Esophagus squamous epithelium (tissue), 5 donors: ENCODE measurements around the gene SH3PXD2B. TPM values are rescaled to one million over a fixed set of nuclear protein-coding genes. Genes with fewer than 3 reads are reported as not detected.

ENCODE experiments used
- DNase-seq: peaks from one replicate; lab custom pipeline; 2025; lab: John Stamatoyannopoulos, UW
- H3K27ac ChIP-seq, 4 donors: fragments of 200-600 bp; sonication (generic); one replicate each; pipeline ENCODE4 v1.5.1; 2016 to 2019; ENCODE audit warnings: mild to moderate bottlenecking in 1 of 4
- H3K27me3 ChIP-seq, 4 donors: fragments of 200-600 bp; sonication (generic); 1 replicate in 3 of 4; 2 replicates in 1 of 4; pipeline versions ENCODE4 v1.5.1 to v1.6.0; 2017 to 2021; ENCODE audit warnings: antibody characterized with exemption in 1 of 4
- H3K36me3 ChIP-seq, 3 donors: fragments of 200-600 bp; sonication (generic); one replicate each; pipeline ENCODE4 v1.5.1; 2016 to 2019
- H3K4me1 ChIP-seq, 3 donors: fragments of 200-600 bp; sonication (generic); one replicate each; pipeline ENCODE4 v1.5.1; 2017 to 2019
- H3K4me3 ChIP-seq, 4 donors: fragments of 200-600 bp; sonication (generic); 1 replicate in 3 of 4; 2 replicates in 1 of 4; pipeline ENCODE4 v1.5.1; 2016 to 2019; ENCODE audit warnings: mild to moderate bottlenecking in 2 of 4, moderate library complexity in 1 of 4
- H3K9me3 ChIP-seq, 3 donors: fragments of 200-600 bp; sonication (generic); one replicate each; pipeline ENCODE4 v1.5.1; 2016 to 2019
- POLR2A ChIP-seq, 4 donors: fragments of 450-650 bp; IDR thresholded peaks; one replicate each; pipeline ENCODE4 v1.6.1; 2017; ENCODE audit warnings: antibody characterized with exemption in 4 of 4, mild to moderate bottlenecking in 4 of 4, moderate library complexity in 3 of 4
- WGBS, 2 donors: methylation state at CpG; one replicate each; pipeline ENCODE4 v1.1.5; 2018; 5-methylcytosine and 5-hydroxymethylcytosine counted together
- intact Hi-C: fragments of 100-400 bp; cut with DNase I; formaldehyde crosslinking; loops from one replicate; pipeline ENCODE4 v1.15.0; 2022
- total RNA-seq, 4 donors: library from RNA; depleted of rRNA; stranded (reverse); fragments of >200 nt; gene quantifications; one replicate each; pipeline ENCODE4 v1.1.0, GENCODE V29; 2016
- TF ChIP-seq, protein P1 (sequence below), 6 experiments: fragments of 450-650 bp in 4 of 6; fragments of 200-600 bp in 2 of 6; sonication (generic) in 2 of 6; IDR thresholded peaks; one replicate each; pipeline ENCODE4 v1.5.1; 2016 to 2019; ENCODE audit warnings: antibody characterized with exemption in 6 of 6, mild to moderate bottlenecking in 4 of 6, moderate library complexity in 4 of 6
- donor health status: DM: yes; HTN: yes; CAD: no.

The SH3PXD2B gene
- total RNA-seq, 4 donors from 2014 or later = 7.1 to 22.1 (median 13.8) TPM

DNA sequence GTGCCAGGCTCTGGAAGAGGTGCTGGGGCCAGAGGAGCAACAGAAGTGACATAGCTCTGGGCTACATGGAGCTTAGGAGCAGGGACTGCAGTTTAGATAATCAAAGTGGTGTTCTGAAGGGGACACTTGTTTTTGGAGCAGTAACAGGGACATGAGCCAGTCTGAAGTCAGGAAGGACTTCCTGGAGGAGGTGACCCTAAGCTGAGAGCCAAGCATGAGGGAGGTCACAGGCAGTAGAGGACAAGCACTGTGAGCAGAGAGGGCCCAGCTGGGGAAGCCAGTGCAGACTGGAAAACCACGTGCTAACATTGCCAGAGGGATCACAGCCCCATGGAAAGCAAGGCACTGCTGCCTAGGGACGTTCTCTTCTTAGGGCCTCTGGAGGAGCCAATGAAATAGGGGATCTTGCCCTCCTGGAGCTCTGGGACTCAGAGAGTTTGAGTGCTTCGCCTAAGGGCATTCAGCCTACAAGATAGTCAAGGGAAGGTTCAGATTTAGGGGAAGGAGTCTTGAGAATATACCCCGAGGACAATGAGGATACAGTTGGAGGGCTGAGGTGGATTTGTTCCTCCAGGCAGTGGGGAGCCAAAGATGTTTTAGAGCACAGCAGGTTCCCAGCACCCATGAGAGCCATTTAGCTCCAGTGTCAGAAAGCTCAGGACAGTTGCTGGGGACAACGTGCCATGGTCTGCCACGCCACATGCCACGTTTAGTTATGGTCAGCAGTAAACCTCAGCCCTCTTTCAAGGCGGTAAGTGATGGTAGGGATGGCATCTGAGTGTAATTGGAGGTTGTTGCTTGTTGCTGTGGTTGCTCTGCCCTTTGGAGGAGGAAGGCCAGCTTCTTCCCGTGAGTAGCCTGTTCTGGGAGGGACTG is 40.5 kb upstream of the SH3PXD2B start:
- no peaks in the 10 kb centered on the region for H3K36me3 ChIP-seq
- H3K9me3 ChIP-seq = no peaks in the 10 kb centered on the region
- peaks cover 0 to 26% (median 12%) of the 10 kb centered on the region in 3 donors for H3K4me1 ChIP-seq
- peak overlapping the region in 1 of 4 donors; percentile 30 for H3K27ac ChIP-seq
- 77 to 83% methylated on average over 7 to 9 of the region's 9 CpGs for WGBS, 2 donors
- intact Hi-C loops = no loop called here
- TF ChIP-seq POLR2A (IDR thresholded peaks at IDR 0.05) = no peak
- TF ChIP-seq, protein P1, sequence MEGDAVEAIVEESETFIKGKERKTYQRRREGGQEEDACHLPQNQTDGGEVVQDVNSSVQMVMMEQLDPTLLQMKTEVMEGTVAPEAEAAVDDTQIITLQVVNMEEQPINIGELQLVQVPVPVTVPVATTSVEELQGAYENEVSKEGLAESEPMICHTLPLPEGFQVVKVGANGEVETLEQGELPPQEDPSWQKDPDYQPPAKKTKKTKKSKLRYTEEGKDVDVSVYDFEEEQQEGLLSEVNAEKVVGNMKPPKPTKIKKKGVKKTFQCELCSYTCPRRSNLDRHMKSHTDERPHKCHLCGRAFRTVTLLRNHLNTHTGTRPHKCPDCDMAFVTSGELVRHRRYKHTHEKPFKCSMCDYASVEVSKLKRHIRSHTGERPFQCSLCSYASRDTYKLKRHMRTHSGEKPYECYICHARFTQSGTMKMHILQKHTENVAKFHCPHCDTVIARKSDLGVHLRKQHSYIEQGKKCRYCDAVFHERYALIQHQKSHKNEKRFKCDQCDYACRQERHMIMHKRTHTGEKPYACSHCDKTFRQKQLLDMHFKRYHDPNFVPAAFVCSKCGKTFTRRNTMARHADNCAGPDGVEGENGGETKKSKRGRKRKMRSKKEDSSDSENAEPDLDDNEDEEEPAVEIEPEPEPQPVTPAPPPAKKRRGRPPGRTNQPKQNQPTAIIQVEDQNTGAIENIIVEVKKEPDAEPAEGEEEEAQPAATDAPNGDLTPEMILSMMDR (IDR thresholded peaks at IDR 0.05) = no peak
- H3K4me3 ChIP-seq = no peak overlapping the region
- H3K27me3 ChIP-seq = no peaks in the 10 kb centered on the region
- DNase-seq = no peak

DNA sequence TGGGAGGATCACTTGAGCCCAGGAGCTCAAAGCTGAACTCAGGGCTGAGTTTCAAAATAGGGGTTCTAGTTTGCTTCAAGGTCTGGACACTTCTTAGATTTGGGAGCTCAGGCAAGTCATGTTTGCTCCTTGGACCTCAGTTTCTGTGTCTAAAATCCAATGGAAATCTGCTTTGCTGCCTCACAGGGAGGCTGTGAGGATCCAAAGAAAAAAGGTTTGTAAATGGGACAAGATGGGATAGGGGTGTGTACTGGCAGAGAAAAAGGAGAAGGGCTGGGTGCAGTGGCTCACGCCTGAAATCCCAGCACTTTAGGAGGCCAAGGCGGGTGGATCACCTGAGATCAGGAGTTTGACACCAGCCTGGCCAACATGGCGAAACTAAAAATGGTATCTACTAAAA is 39.6 kb upstream of the SH3PXD2B start:
- Histone ChIP-seq H3K27ac (no peak overlapping the region), H3K9me3 (no peaks in the 10 kb centered on the region), H3K27me3 (no peaks in the 10 kb centered on the region), H3K4me1 (peaks cover 0 to 26% (median 12%) of the 10 kb centered on the region in 3 donors), H3K36me3 (no peaks in the 10 kb centered on the region), H3K4me3 (no peak overlapping the region)
- WGBS, 2 donors = 80 to 90% methylated on average over 2 to 3 of the region's 3 CpGs
- intact Hi-C loops = no loop called here
- DNase-seq = no peak
- TF ChIP-seq, protein P1 (IDR thresholded peaks at IDR 0.05) = no peak
- no peak for TF ChIP-seq POLR2A (IDR thresholded peaks at IDR 0.05)

DNA sequence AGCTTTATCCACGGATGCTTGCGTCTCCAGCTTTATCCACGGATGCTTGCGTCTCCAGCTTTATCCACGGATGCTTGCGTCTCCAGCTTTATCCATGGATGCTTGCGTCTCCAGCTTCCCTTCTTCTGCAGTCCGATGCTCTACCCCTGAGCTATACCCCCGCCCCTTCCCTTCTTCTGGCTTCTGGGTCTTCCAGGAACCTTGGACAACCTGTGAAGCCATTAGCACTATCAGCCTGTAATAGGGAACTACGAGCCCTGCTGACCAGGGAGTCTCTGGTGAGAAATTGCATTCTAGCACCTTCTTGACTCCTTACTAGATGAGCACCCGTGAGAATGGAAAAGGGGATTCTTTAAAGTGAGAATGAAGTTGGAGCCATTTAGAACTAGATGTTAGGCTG is 39.1 kb upstream of the SH3PXD2B start:
- no peaks in the 10 kb centered on the region for H3K36me3 ChIP-seq
- intact Hi-C loops = no loop called here
- 81 to 86% methylated on average over 10 to 11 of the region's 11 CpGs for WGBS, 2 donors
- peaks cover 0 to 26% (median 12%) of the 10 kb centered on the region in 3 donors for H3K4me1 ChIP-seq
- no peaks in the 10 kb centered on the region for H3K9me3 ChIP-seq
- TF ChIP-seq, protein P1 (IDR thresholded peaks at IDR 0.05) = no peak
- no peak for TF ChIP-seq POLR2A (IDR thresholded peaks at IDR 0.05)
- H3K4me3 ChIP-seq = no peak overlapping the region
- H3K27me3 ChIP-seq = no peaks in the 10 kb centered on the region
- no peak for DNase-seq
- H3K27ac ChIP-seq = no peak overlapping the region

DNA sequence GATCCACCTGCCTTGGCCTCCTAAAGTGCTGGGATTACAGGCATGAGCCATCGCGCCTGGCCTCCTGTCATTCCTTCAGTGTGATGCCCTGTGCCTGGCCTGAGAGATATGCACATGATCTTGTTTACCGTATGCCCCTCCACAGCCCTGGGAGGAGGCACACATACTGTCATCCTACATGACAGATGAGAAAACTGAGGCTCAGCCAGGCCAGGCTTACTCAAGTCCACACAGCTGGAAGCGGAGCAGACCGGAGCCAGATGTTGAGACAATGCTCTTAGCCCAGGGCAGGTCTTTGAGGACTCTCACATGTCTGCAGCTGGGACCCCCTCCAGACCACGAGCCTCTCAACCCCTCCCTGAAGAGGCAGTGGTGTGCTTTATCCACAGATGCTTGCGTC is 38.7 kb upstream of the SH3PXD2B start:
- 67 to 81% methylated on average over 2 to 4 of the region's 7 CpGs for WGBS, 2 donors
- H3K27me3 ChIP-seq = no peaks in the 10 kb centered on the region
- H3K36me3 ChIP-seq = no peaks in the 10 kb centered on the region
- H3K4me1 ChIP-seq = peaks cover 0 to 26% (median 12%) of the 10 kb centered on the region in 3 donors
- intact Hi-C loops = no loop called here
- no peak overlapping the region for H3K27ac ChIP-seq
- no peaks in the 10 kb centered on the region for H3K9me3 ChIP-seq
- TF ChIP-seq, protein P1 (IDR thresholded peaks at IDR 0.05) = no peak
- no peak for TF ChIP-seq POLR2A (IDR thresholded peaks at IDR 0.05)
- DNase-seq = no peak
- no peak overlapping the region for H3K4me3 ChIP-seq

DNA sequence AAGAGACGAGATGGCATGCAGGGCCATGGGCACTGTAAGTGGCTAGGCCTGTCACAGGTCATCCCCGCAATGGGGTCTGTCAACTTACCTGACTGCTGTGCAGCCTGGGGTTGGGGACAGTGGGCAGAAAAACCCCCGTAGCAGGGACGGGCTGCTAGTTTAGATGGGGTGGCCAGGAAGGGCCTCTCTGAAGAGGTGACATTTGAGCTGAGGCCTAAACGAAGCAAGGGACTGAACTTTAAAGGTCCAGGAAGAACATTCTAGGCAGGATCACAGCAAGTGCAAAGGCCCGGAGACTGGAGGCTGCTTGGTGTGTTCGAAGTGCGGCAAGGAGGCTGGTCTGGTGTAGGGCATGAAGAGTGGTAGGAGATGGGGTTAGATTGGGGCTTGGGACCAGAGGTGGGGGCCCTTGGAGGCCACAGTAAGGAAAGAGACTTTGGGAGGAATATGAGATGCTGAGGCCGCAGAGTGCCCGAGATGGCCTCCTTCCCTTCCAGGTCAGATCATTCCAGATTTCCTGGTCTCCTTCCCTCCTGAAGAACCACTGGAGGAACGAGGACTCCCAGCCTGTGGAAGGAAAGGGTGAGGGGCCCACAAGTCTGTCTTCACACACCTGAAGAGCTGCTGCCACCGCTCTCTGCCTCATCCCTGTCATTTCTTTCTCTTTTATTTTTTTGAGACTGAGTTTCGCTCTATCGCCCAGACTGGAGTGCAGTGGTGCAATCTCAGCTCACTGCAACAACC is 37.9 kb upstream of the SH3PXD2B start:
- TF ChIP-seq, protein P1 (IDR thresholded peaks at IDR 0.05) = no peak
- TF ChIP-seq POLR2A (IDR thresholded peaks at IDR 0.05) = no peak
- no peaks in the 10 kb centered on the region for H3K36me3 ChIP-seq
- intact Hi-C loops = no loop called here
- WGBS, 2 donors = 82 to 85% methylated on average over 14 of the region's 14 CpGs
- no peaks in the 10 kb centered on the region for H3K9me3 ChIP-seq
- H3K4me3 ChIP-seq = no peak overlapping the region
- H3K27me3 ChIP-seq = no peaks in the 10 kb centered on the region
- no peak for DNase-seq
- no peak overlapping the region for H3K27ac ChIP-seq
- H3K4me1 ChIP-seq = peaks cover 0 to 20% (median 7%) of the 10 kb centered on the region in 3 donors
